ENCODE data around the gene KIRREL2. TPM values are rescaled to one million over a fixed set of nuclear protein-coding genes. Genes with fewer than 3 reads are reported as not detected.

The KIRREL2 gene
- 0.17 and 0.26 TPM in 2 replicates for total RNA-seq (2022)
- percentile 8 among the genes with signal in this experiment for Bru-seq, nascent RNA
- BruChase-seq, experiment 1, labeled RNA remaining after a 6-hour chase, result percentile 7 among the genes with signal in this experiment
- not detected for BruChase-seq, experiment 2, labeled RNA remaining after a 2-hour chase
- long read RNA-seq, partial matches to known transcripts, result 0 of 1 reads
- long read RNA-seq, other reads (novel, unspliced or antisense), result 0 of 1 reads

- intact Hi-C loops (cut with micrococcal nuclease; ENCODE audit: unreplicated experiment), result no loop called here
- no peaks in the 10 kb centered on the region for H3K9me3 Mint-ChIP-seq (ENCODE audit: low read depth, unreplicated experiment)
- CTCF ChIA-PET, result interaction anchor here (0.6 to 1.3 kb wide), 5 partner anchors 11 to 543 kb away, joined by 3 to 4 read pairs (median 3); partner anchors contain the start of genes APLP1, PSENEN and U2AF1L4
- H3K4me1 Mint-ChIP-seq (ENCODE audit: low read depth, unreplicated experiment), result peaks cover 34% of the 10 kb centered on the region
- H3K4me3 Mint-ChIP-seq (ENCODE audit: low read depth, unreplicated experiment), result peak within 1 kb of the TSS; percentile 63
- H3K36me3 Mint-ChIP-seq (ENCODE audit: insufficient read depth, unreplicated experiment), result peaks cover 5% of the 10 kb centered on the region
- DNase-seq, result peak; percentile 36
- no peak for TF ChIP-seq CTCF (IDR thresholded peaks at IDR 0.05; ENCODE audit: unreplicated experiment)
- H3K27ac Mint-ChIP-seq (ENCODE audit: unreplicated experiment), result no peak within 1 kb of the TSS
- BruUV-seq (replicated peaks), result no TSS peak
- H3K27me3 Mint-ChIP-seq (ENCODE audit: unreplicated experiment), result peaks cover 100% of the 10 kb centered on the region
Measured at GRCh38 chr19:35856546-35857149, at the start of gene KIRREL2. Gene KIRREL2 (plus strand): TSS chr19:35856911. CDS start chr19:35857120, 209 bp downstream.

GRCh38 chr19:35807633-35808032 lies 49.1 kb upstream of the KIRREL2 start:
- Mint-ChIP-seq H3K36me3 (ENCODE audit: insufficient read depth, unreplicated experiment) (no peaks in the 10 kb centered on the region), H3K27me3 (ENCODE audit: unreplicated experiment) (peaks cover 57% of the 10 kb centered on the region), H3K4me3 (ENCODE audit: low read depth, unreplicated experiment) (no peak overlapping the region), H3K9me3 (ENCODE audit: low read depth, unreplicated experiment) (no peaks in the 10 kb centered on the region), H3K4me1 (ENCODE audit: low read depth, unreplicated experiment) (peaks cover 11% of the 10 kb centered on the region), H3K27ac (ENCODE audit: unreplicated experiment) (no peak overlapping the region)
- no peak for TF ChIP-seq CTCF (IDR thresholded peaks at IDR 0.05; ENCODE audit: unreplicated experiment)
- BruUV-seq (replicated peaks), result no TSS peak
- DNase-seq, result no peak
- CTCF ChIA-PET, result no interaction called here
- intact Hi-C loops (cut with micrococcal nuclease; ENCODE audit: unreplicated experiment), result no loop called here

- intact Hi-C loops (cut with micrococcal nuclease; ENCODE audit: unreplicated experiment), result no loop called here
- BruUV-seq (replicated peaks), result no TSS peak
- DNase-seq, result no peak
- TF ChIP-seq CTCF (IDR thresholded peaks at IDR 0.05; ENCODE audit: unreplicated experiment), result no peak
- Mint-ChIP-seq H3K36me3 (ENCODE audit: insufficient read depth, unreplicated experiment) (no peaks in the 10 kb centered on the region), H3K27me3 (ENCODE audit: unreplicated experiment) (peaks cover 37% of the 10 kb centered on the region), H3K4me1 (ENCODE audit: low read depth, unreplicated experiment) (peaks cover 12% of the 10 kb centered on the region), H3K27ac (ENCODE audit: unreplicated experiment) (no peak overlapping the region), H3K9me3 (ENCODE audit: low read depth, unreplicated experiment) (no peaks in the 10 kb centered on the region), H3K4me3 (ENCODE audit: low read depth, unreplicated experiment) (no peak overlapping the region)
- CTCF ChIA-PET, result interaction anchor here (0.6 to 0.9 kb wide), 2 partner anchors 8 to 48 kb away, joined by 3 to 5 read pairs; no protein-coding TSS in a partner anchor
Measured at GRCh38 chr19:35811317-35812219, 45.1 kb upstream of the KIRREL2 start.

- H3K4me3 Mint-ChIP-seq (ENCODE audit: low read depth, unreplicated experiment), result no peak within 1 kb of the TSS
- DNase-seq, result no peak
- no peak within 1 kb of the TSS for H3K27ac Mint-ChIP-seq (ENCODE audit: unreplicated experiment)
- BruUV-seq (replicated peaks), result no TSS peak
- intact Hi-C loops (cut with micrococcal nuclease; ENCODE audit: unreplicated experiment), result no loop called here
- H3K4me1 Mint-ChIP-seq (ENCODE audit: low read depth, unreplicated experiment), result peaks cover 12% of the 10 kb centered on the region
- H3K9me3 Mint-ChIP-seq (ENCODE audit: low read depth, unreplicated experiment), result no peaks in the 10 kb centered on the region
- CTCF ChIA-PET, result interaction anchor here (0.6 to 0.9 kb wide), 2 partner anchors 7 to 22 kb away, joined by 3 to 4 read pairs; no protein-coding TSS in a partner anchor
- TF ChIP-seq CTCF (IDR thresholded peaks at IDR 0.05; ENCODE audit: unreplicated experiment), result no peak
- H3K27me3 Mint-ChIP-seq (ENCODE audit: unreplicated experiment), result peaks cover 33% of the 10 kb centered on the region
- H3K36me3 Mint-ChIP-seq (ENCODE audit: insufficient read depth, unreplicated experiment), result no peaks in the 10 kb centered on the region
Measured at GRCh38 chr19:35812220-35813042, 44.3 kb upstream of the KIRREL2 start, which contains the start of gene PRODH2. Gene PRODH2 (minus strand): TSS chr19:35812845. CDS start chr19:35812805, 40 bp downstream.
